Endothelial cell of umbilical vein (primary cell): ENCODE results near the gene CSK. TPM values are rescaled to one million over a fixed set of nuclear protein-coding genes. Genes with fewer than 3 reads are reported as not detected.

Experiments used
- BruUV-seq: library from RNA; stranded (reverse); fragments of 400-500 nt; replicated peaks from 2 replicates; lab custom pipeline; 2021; lab: Mats Ljungman, UMichigan
- CTCF ChIA-PET: fragments of 300-600, 350-600 bp; sonication (Branson Sonifier 250); formaldehyde crosslinking; loops from one replicate; lab custom pipeline; 2021; ENCODE audit warnings: antibody characterized with exemption, inconsistent platforms; lab: Charles Lee
- POLR2A ChIA-PET: fragments of 300-600, 350-600 bp; sonication (Branson Sonifier 250); formaldehyde crosslinking; loops from one replicate; lab custom pipeline; 2021; ENCODE audit warnings: antibody characterized with exemption, inconsistent platforms; lab: Charles Lee
- DNase-seq: peaks from one replicate; pipeline ENCODE4 v3.0.0-alpha.2; 2011; ENCODE audit warnings: low read depth, low spot score
- FAIRE-seq: peaks from 2 replicates; lab custom pipeline; 2011; peaks lifted over from hg19 to GRCh38; lab: Jason Lieb, UNC
- H2AFZ ChIP-seq: 2 replicates; pipeline ENCODE4 v1.6.0; 2012; ENCODE audit warnings: low read depth, low read length, control low read depth, inconsistent platforms
- H3K27ac ChIP-seq: 2 replicates; pipeline ENCODE4 v1.5.1; 2011; ENCODE audit warnings: low read depth, mild to moderate bottlenecking, control low read depth, low read length, moderate library complexity; ENCODE audit not compliant: insufficient read depth
- H3K27me3 ChIP-seq, 2 experiments: 2 replicates each; pipeline versions ENCODE4 v1.6.0 to v1.6.1; 2011; ENCODE audit warnings: low read length in 2 of 2, mixed read lengths in 1 of 2; ENCODE audit not compliant: control insufficient read depth in 2 of 2, insufficient read depth in 2 of 2
- H3K36me3 ChIP-seq, 2 experiments: 2 replicates in 1 of 2; 3 replicates in 1 of 2; pipeline ENCODE4 v1.5.1; 2011; ENCODE audit warnings: low read length in 2 of 2, mild to moderate bottlenecking in 1 of 2, moderate library complexity in 1 of 2; ENCODE audit not compliant: control insufficient read depth in 2 of 2, insufficient read depth in 2 of 2; ENCODE audit errors: extremely low read depth in 1 of 2
- H3K4me1 ChIP-seq: 3 replicates; pipeline ENCODE4 v1.5.1; 2011; ENCODE audit warnings: mild to moderate bottlenecking, low read length; ENCODE audit not compliant: control insufficient read depth, insufficient read depth; ENCODE audit errors: extremely low read depth
- H3K4me2 ChIP-seq: 2 replicates; pipeline ENCODE4 v1.6.1; 2011; ENCODE audit warnings: low read length, control low read depth, mixed read lengths; ENCODE audit not compliant: insufficient read depth
- H3K4me3 ChIP-seq, 3 experiments: fragments of 200-600 bp in 1 of 3; sonication (generic), shearing (Covaris generic) in 1 of 3; replicated peaks in 1 of 3; 2 replicates each; pipeline ENCODE4 v1.5.1; 2011 to 2016; ENCODE audit warnings: control low read depth in 3 of 3, low read length in 3 of 3, mild to moderate bottlenecking in 2 of 3, inconsistent platforms in 1 of 3, low read depth in 1 of 3, moderate library complexity in 1 of 3; ENCODE audit not compliant: insufficient read depth in 1 of 3
- H3K79me2 ChIP-seq: 2 replicates; pipeline ENCODE4 v1.6.0; 2012; ENCODE audit warnings: low read length, inconsistent platforms; ENCODE audit not compliant: control insufficient read depth, insufficient read depth
- H3K9ac ChIP-seq: replicated peaks from 2 replicates; pipeline ENCODE3; 2011; ENCODE audit warnings: low read length, control low read depth; ENCODE audit not compliant: insufficient read depth; ENCODE audit errors: extremely low read depth
- H3K9me1 ChIP-seq: replicated peaks from 3 replicates; pipeline ENCODE4 v1.6.0; 2011; ENCODE audit warnings: mild to moderate bottlenecking, low read length; ENCODE audit not compliant: control insufficient read depth, insufficient read depth; ENCODE audit errors: extremely low read depth
- H3K9me3 ChIP-seq: replicated peaks from 2 replicates; pipeline ENCODE4 v1.5.1; 2012; ENCODE audit warnings: low read length, inconsistent platforms; ENCODE audit not compliant: control insufficient read depth, insufficient read depth
- H4K20me1 ChIP-seq: replicated peaks from 2 replicates; pipeline ENCODE3; 2011; ENCODE audit warnings: mild to moderate bottlenecking, low read length; ENCODE audit not compliant: control insufficient read depth, insufficient read depth; ENCODE audit errors: extremely low read depth
- CTCF ChIP-seq, 2 donors: IDR thresholded peaks; 1 replicate in 1 of 2; 2 replicates in 1 of 2; pipeline ENCODE4 v1.5.1; 2011; ENCODE audit warnings: low read length in 2 of 2, mild to moderate bottlenecking in 2 of 2, moderate library complexity in 2 of 2, control low read depth in 1 of 2, inconsistent platforms in 1 of 2, low read depth in 1 of 2; ENCODE audit not compliant: insufficient read depth in 1 of 2; ENCODE audit errors: extremely low read depth in 1 of 2
- EZH2 ChIP-seq: IDR thresholded peaks from 2 replicates; pipeline ENCODE4 v1.6.1; 2012; ENCODE audit warnings: borderline replicate concordance, low read depth, mild to moderate bottlenecking, moderate library complexity, low read length, inconsistent platforms; ENCODE audit not compliant: severe bottlenecking
- FOS ChIP-seq: IDR thresholded peaks from 2 replicates; pipeline ENCODE4 v1.6.1; 2011; ENCODE audit warnings: mild to moderate bottlenecking, low read length, moderate library complexity, borderline replicate concordance; ENCODE audit not compliant: insufficient read depth
- GATA2 ChIP-seq: IDR thresholded peaks from 2 replicates; pipeline ENCODE4 v1.7.0; 2011; ENCODE audit warnings: low read depth, mild to moderate bottlenecking, moderate library complexity, mixed read lengths, low read length; ENCODE audit not compliant: insufficient read length, insufficient read depth
- JUN ChIP-seq: IDR thresholded peaks from 2 replicates; pipeline ENCODE4 v1.6.1; 2011; ENCODE audit warnings: borderline replicate concordance, low read depth; ENCODE audit not compliant: insufficient read length, insufficient read depth
- MYC ChIP-seq: IDR thresholded peaks from one replicate; pipeline ENCODE4 v1.6.1; 2011; ENCODE audit warnings: mild to moderate bottlenecking, low read depth, low read length
- POLR2A ChIP-seq: IDR thresholded peaks from 2 replicates; pipeline ENCODE4 v1.6.1; 2012; ENCODE audit warnings: low read depth, mild to moderate bottlenecking, control low read depth, low read length
- POLR2AphosphoS5 ChIP-seq: IDR thresholded peaks from 2 replicates; pipeline ENCODE4 v1.6.1; 2012; ENCODE audit warnings: low read depth, mild to moderate bottlenecking, control low read depth, low read length, moderate library complexity; ENCODE audit not compliant: insufficient read depth
- dilution Hi-C: fragments of 300-500 bp; cut with MboI; formaldehyde crosslinking; loops from one replicate; pipeline ENCODE4 v1.15.0; 2019; ENCODE audit warnings: low sequenced_read_pairs; ENCODE audit not compliant: extremely low pct_ligation_motif_present
- intact Hi-C: fragments of 100-400 bp; cut with micrococcal nuclease; formaldehyde crosslinking; loops from one replicate; pipeline ENCODE4 v1.10.0; 2022
- polyA plus RNA-seq, 4 experiments: library from polyadenylated mRNA; depleted of rRNA in 3 of 4; stranded (reverse) in 3 of 4; unstranded in 1 of 4; fragments of >200 nt; gene quantifications; 2 replicates each; pipeline versions ENCODE4 v1.2.1 to v1.2.3, GENCODE V29; 2011 to 2012; ENCODE audit warnings: missing spikeins in 1 of 4
- total RNA-seq: library from RNA; stranded (reverse); gene quantifications from 2 replicates; pipeline ENCODE4 v1.2.3, GENCODE V29; 2021

The CSK gene
- total and polyA plus RNA-seq, 2 donors (not counting 3 experiments of a cell fraction or from before 2014, with no cell fraction given), result 41.2 to 104 TPM

GRCh38 chr15:74798388-74799254 lies 16.7 kb downstream of the CSK start:
- no peaks in the 10 kb centered on the region for H3K9me3 ChIP-seq
- BruUV-seq, result TSS peak; percentile 1
- H3K79me2 ChIP-seq, result peaks cover 27% of the 10 kb centered on the region

More at GRCh38 chr15:74798388-74799254, 16.7 kb downstream of the CSK start:
- FAIRE-seq (no peak), DNase-seq (no peak)
- H3K36me3 ChIP-seq, result peaks cover 3 to 33% of the 10 kb centered on the region in 2 experiments
- ChIA-PET CTCF (interaction anchor here (0.7 to 6.5 kb wide), 12 partner anchors 10 to 162 kb away, joined by 3 to 69 read pairs (median 4); partner anchors contain the start of genes CSK and CYP1A1), POLR2A (no interaction called here)
- no peaks in the 10 kb centered on the region for H3K9me1 ChIP-seq
- H3K4me3 ChIP-seq, result no peak overlapping the region
- H3K27me3 ChIP-seq, result no peaks in the 10 kb centered on the region
- H3K4me1 ChIP-seq, result no peaks in the 10 kb centered on the region
- H3K9ac ChIP-seq, result no peak overlapping the region
- no peak overlapping the region for H3K4me2 ChIP-seq
- dilution Hi-C loops, result no loop called here
- no peak overlapping the region for H2AFZ ChIP-seq
- no peak overlapping the region for H3K27ac ChIP-seq
- no peaks in the 10 kb centered on the region for H4K20me1 ChIP-seq
- no peak for TF ChIP-seq POLR2AphosphoS5
- TF ChIP-seq GATA2, result no peak
- TF ChIP-seq MYC, result no peak
- no peak for TF ChIP-seq FOS
- no peak for TF ChIP-seq JUN
- no peak for TF ChIP-seq CTCF (IDR thresholded peaks at IDR 0.05; ENCODE audit: extremely low read depth in 1 of 2, insufficient read depth in 1 of 2, low read depth in 1 of 2, low read length in 2 of 2)
- TF ChIP-seq POLR2A, result no peak
- no peak for TF ChIP-seq EZH2
- intact Hi-C loops, result no loop called here
